NCI-H526 (cell line): ENCODE data around the gene CNTN6.
"Not testable (repeated sequence)": the region's sequence is repeated elsewhere in the genome, so short reads cannot be mapped to it uniquely, and the experiment has no call there.

ENCODE experiments used
- DNase-seq, 2 experiments: peaks; one replicate each; lab custom pipeline; 2025; lab: John Stamatoyannopoulos, UW

The CNTN6 gene

GRCh38 chr3:1275495-1275894 is 182.7 kb downstream of the CNTN6 start:
- peak; percentile 26 to 68 for DNase-seq

- no peak for DNase-seq
These were observed 195.0 kb downstream of the CNTN6 start for GRCh38 chr3:1287815-1288214.

GRCh38 chr3:1288805-1289494 is 196.1 kb downstream of the CNTN6 start:
- DNase-seq = no peak

GRCh38 chr3:1292571-1293071 is 199.8 kb downstream of the CNTN6 start:
- DNase-seq = peak in 1 of 2 experiments; percentile 20

GRCh38 chr3:1294586-1294985 is 201.8 kb downstream of the CNTN6 start:
- no peak for DNase-seq

GRCh38 chr3:1318296-1319005 is 225.6 kb downstream of the CNTN6 start:
- no peak for DNase-seq

- peak; percentile 17 to 42 for DNase-seq
These were observed 233.7 kb downstream of the CNTN6 start for GRCh38 chr3:1326546-1326945.

GRCh38 chr3:1330107-1330506 is 237.3 kb downstream of the CNTN6 start:
- DNase-seq = no peak

- no peak for DNase-seq
These were observed 253.6 kb downstream of the CNTN6 start for GRCh38 chr3:1346386-1346785.

GRCh38 chr3:1348547-1348946 is 255.7 kb downstream of the CNTN6 start:
- no peak for DNase-seq

GRCh38 chr3:1350885-1351284 is 258.1 kb downstream of the CNTN6 start:
- DNase-seq = no peak

- no peak for DNase-seq
These were observed 262.9 kb downstream of the CNTN6 start for GRCh38 chr3:1355691-1356090.

GRCh38 chr3:1356101-1356500 is 263.3 kb downstream of the CNTN6 start:
- DNase-seq = no peak

GRCh38 chr3:1365528-1365927 is 272.7 kb downstream of the CNTN6 start:
- no peak for DNase-seq

- DNase-seq = peak; percentile 31 to 44
These were observed 281.6 kb downstream of the CNTN6 start for GRCh38 chr3:1374471-1374870.

GRCh38 chr3:1375145-1375544 is 282.3 kb downstream of the CNTN6 start:
- DNase-seq = no peak

- DNase-seq = no peak
These were observed 288.3 kb downstream of the CNTN6 start for GRCh38 chr3:1380926-1381646.

GRCh38 chr3:1381647-1382036 is 288.8 kb downstream of the CNTN6 start:
- DNase-seq = no peak

GRCh38 chr3:1387396-1387905 is 294.6 kb downstream of the CNTN6 start:
- not testable (repeated sequence) for DNase-seq

GRCh38 chr3:1394188-1394587 is 301.4 kb downstream of the CNTN6 start:
- no peak for DNase-seq

GRCh38 chr3:1400571-1400970 is 307.7 kb downstream of the CNTN6 start:
- no peak for DNase-seq

- peak; percentile 61 to 72 for DNase-seq
These were observed 311.6 kb downstream of the CNTN6 start for GRCh38 chr3:1404270-1404962.
